ENCODE data around the gene TRAPPC12. TPM values are rescaled to one million over a fixed set of nuclear protein-coding genes. Genes with fewer than 3 reads are reported as not detected.
"Not testable (repeated sequence)": the region's sequence is repeated elsewhere in the genome, so short reads cannot be mapped to it uniquely, and the experiment has no call there.

The TRAPPC12 gene
- total RNA-seq, 1 donor from 2014 or later = 91.7 TPM

DNA sequence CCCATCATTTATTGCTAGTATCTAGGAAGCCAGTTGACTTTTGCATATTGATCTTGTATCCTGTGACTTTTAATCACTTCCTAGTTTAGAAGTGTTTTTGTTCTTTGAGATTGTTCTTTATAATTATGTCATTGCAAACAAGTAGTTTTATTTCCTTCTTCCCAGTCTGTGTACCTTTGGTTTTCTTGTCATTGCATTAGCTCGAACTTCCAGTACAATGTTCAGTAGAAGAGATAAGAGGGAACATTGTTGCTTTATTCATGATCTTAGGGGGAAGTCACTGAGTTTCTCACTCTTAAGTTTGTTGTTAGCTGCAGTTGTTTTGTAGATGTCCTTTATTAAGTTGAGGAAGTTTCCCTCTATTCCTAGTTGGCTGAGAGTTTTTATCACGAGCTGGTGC is 61.0 kb downstream of the TRAPPC12 start:
- Mint-ChIP-seq H3K4me3 (no peak overlapping the region), H3K36me3 (ENCODE audit: low read depth) (peaks cover 9% of the 10 kb centered on the region), H3K27me3 (no peaks in the 10 kb centered on the region), H3K27ac (no peak overlapping the region), H3K9me3 (no peaks in the 10 kb centered on the region), H3K4me1 (no peaks in the 10 kb centered on the region)
- intact Hi-C loops (cut with micrococcal nuclease) = no loop called here
- DNase-seq = no peak

DNA sequence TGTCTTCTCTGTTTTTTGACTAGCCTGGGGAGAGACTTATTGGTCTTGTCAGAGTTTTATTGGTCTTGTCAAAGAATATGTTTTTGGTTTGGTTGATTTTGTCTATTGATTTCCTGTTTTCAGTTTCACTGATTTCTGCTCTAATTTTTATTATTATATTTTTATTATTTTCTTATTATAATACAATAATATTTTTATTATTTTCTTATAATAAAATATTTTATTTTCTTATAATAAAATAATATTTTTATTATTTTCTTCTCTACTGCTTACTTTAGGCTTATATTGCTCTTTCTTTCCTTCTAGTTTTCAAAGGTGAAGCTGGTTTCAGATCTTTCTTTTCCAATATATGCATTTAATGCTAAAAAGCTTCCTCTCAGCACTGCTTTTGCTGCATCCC is 62.0 kb downstream of the TRAPPC12 start:
- Mint-ChIP-seq H3K4me1 (no peaks in the 10 kb centered on the region), H3K9me3 (no peaks in the 10 kb centered on the region), H3K27me3 (no peaks in the 10 kb centered on the region), H3K4me3 (no peak overlapping the region), H3K27ac (no peak overlapping the region), H3K36me3 (ENCODE audit: low read depth) (peaks cover 14% of the 10 kb centered on the region)
- no peak for DNase-seq
- intact Hi-C loops (cut with micrococcal nuclease) = no loop called here

DNA sequence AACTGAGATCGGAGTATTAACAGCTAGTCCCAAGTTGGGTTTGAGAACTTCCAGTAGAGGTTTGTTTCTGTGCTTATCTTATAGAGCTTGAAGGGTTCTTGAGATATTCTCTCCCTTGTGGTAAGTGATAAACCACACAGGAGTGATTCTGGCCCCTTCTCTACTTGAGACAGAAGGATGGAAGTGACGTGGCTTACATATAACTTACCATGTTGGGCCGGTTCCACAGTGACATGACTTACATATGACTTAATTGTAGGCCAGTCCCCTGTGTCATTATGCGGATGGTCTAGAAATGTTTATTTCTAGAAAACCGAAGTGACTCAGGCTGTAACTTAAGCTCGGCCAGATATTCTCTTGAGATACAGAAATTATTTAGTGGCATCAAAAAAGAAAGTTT is 62.7 kb downstream of the TRAPPC12 start:
- no peak overlapping the region for H3K27ac Mint-ChIP-seq
- H3K36me3 Mint-ChIP-seq (ENCODE audit: low read depth) = peaks cover 15% of the 10 kb centered on the region
- H3K9me3 Mint-ChIP-seq = no peaks in the 10 kb centered on the region
- DNase-seq = no peak
- H3K4me3 Mint-ChIP-seq = no peak overlapping the region
- H3K4me1 Mint-ChIP-seq = no peaks in the 10 kb centered on the region
- intact Hi-C loops (cut with micrococcal nuclease) = no loop called here
- H3K27me3 Mint-ChIP-seq = no peaks in the 10 kb centered on the region

DNA sequence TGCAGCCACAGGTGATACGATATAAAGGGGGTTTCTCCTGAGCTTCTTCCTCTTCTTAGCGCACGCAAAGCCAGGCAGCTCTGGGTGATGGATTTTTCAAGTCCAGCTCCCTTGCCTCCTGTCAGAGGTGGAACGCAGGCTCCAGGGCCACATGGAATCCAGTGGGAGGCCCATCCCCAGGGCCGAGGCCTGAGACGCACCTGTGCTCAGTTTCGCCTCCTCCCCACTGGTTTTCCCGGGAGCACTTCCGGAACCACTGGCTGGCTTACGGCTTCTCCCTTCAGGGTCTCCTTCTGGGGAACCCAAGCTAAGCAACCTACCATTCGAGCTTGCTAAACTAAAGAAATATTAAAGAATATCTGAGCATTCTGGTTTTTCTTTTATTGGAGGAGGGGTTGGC is 63.6 kb downstream of the TRAPPC12 start:
- H3K4me1 Mint-ChIP-seq = no peaks in the 10 kb centered on the region
- H3K27me3 Mint-ChIP-seq = no peaks in the 10 kb centered on the region
- no peaks in the 10 kb centered on the region for H3K9me3 Mint-ChIP-seq
- no peak for DNase-seq
- no peak overlapping the region for H3K4me3 Mint-ChIP-seq
- intact Hi-C loops (cut with micrococcal nuclease) = no loop called here
- H3K27ac Mint-ChIP-seq = no peak overlapping the region
- peaks cover 16% of the 10 kb centered on the region for H3K36me3 Mint-ChIP-seq (ENCODE audit: low read depth)

DNA sequence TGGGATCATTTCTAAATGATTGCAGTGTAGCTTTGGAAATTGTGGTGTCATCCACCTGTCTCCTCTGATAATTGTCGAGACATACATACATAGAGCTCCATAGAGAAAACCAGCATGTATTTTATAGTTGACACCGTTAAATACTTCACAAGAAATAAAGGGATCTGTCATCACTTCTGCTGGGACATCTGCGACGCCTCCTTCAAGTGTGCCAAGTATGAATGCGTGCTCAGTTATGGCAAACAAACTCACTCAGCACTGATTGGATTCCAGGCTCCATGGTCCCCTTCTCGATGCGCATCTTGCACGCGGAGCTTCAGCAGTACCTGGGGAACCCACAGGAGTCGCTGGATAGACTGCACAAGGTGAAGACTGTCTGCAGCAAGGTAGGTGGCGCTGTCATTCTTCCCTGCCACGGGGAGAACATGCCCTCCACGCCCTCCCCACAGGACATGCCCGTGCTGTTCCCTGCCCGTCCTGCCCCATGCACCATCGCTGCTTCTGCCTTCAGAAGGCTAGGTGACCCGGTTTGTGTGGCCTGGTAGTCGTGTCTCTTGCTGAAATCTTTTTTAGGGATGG is 64.1 kb downstream of the TRAPPC12 start:
- Mint-ChIP-seq H3K9me3 (no peaks in the 10 kb centered on the region), H3K27me3 (no peaks in the 10 kb centered on the region), H3K36me3 (ENCODE audit: low read depth) (peaks cover 18% of the 10 kb centered on the region), H3K4me3 (no peak overlapping the region), H3K4me1 (no peaks in the 10 kb centered on the region), H3K27ac (no peak overlapping the region)
- intact Hi-C loops (cut with micrococcal nuclease) = no loop called here
- DNase-seq = no peak

DNA sequence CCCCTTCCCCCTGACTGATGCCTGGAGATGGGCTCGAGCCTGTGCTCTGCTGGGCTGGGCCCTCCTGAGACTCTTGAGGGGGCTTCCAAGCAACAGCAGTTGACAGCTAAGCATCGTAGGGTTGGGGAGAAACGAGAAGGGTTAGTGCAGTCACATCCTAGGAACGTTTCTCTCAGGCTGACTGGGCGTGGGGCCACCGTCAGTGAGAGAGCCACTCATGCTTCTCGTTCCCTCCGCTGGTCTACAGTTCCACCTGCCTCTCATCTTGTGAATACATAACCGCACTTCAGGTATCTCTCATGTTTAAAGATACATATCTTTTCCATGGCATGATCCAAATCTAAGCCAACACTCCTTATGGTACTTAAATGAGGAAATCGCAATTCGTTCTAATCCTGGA is 66.4 kb downstream of the TRAPPC12 start:
- DNase-seq = no peak
- no peaks in the 10 kb centered on the region for H3K27me3 Mint-ChIP-seq
- H3K36me3 Mint-ChIP-seq (ENCODE audit: low read depth) = peaks cover 22% of the 10 kb centered on the region

DNA sequence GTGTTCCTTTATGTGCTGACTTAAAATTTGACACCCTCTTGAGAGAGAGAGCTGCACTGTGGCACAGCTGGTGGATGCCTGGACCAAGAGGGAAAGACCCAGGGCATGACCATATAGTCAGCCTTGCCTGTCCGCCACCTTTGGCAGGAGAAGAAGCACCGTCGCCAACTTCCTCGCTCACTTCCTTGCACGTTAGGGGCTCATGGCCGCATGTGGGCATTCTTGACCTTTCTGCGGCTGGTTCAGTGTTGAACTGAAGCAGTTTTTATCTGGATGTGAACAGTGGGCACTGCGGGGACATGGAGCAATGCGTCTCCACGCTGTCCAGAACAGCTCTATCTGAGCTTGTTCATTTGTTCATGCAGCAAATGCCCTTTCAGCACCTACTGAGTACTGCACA is 66.9 kb downstream of the TRAPPC12 start:
- intact Hi-C loops (cut with micrococcal nuclease) = no loop called here
- Mint-ChIP-seq H3K9me3 (no peaks in the 10 kb centered on the region), H3K27ac (no peak overlapping the region), H3K4me1 (no peaks in the 10 kb centered on the region), H3K4me3 (no peak overlapping the region), H3K27me3 (no peaks in the 10 kb centered on the region), H3K36me3 (ENCODE audit: low read depth) (peaks cover 23% of the 10 kb centered on the region)
- no peak for DNase-seq

More for the DNA sequence above, 66.4 kb downstream of the TRAPPC12 start:
- Mint-ChIP-seq H3K9me3 (no peaks in the 10 kb centered on the region), H3K4me3 (no peak overlapping the region), H3K27ac (no peak overlapping the region), H3K4me1 (no peaks in the 10 kb centered on the region)
- intact Hi-C loops (cut with micrococcal nuclease) = no loop called here

DNA sequence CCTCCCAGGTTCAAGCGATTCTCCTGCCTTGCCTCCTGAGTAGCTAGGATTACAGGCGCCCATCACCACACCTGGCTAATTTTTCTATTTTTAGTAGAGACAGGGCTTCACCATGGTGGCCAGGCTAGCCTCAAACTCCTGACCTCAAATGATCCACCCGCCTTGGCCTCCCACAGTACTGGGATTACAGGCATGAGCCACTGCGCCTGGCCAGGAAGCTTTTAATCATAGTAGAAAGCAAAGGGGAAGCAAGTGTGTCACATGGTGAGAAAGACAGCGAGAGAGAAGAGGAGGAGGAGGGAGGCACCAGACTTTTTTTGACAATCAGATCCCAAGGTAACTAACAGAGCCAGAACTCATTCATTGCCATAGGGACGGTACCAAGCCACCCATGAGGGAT is 67.7 kb downstream of the TRAPPC12 start:
- H3K9me3 Mint-ChIP-seq; H3K4me3 Mint-ChIP-seq; H3K27me3 Mint-ChIP-seq; DNase-seq; H3K27ac Mint-ChIP-seq; H3K4me1 Mint-ChIP-seq; intact Hi-C loops (cut with micrococcal nuclease): not testable (repeated sequence)
- H3K36me3 Mint-ChIP-seq (ENCODE audit: low read depth) = peaks cover 23% of the 10 kb centered on the region

DNA sequence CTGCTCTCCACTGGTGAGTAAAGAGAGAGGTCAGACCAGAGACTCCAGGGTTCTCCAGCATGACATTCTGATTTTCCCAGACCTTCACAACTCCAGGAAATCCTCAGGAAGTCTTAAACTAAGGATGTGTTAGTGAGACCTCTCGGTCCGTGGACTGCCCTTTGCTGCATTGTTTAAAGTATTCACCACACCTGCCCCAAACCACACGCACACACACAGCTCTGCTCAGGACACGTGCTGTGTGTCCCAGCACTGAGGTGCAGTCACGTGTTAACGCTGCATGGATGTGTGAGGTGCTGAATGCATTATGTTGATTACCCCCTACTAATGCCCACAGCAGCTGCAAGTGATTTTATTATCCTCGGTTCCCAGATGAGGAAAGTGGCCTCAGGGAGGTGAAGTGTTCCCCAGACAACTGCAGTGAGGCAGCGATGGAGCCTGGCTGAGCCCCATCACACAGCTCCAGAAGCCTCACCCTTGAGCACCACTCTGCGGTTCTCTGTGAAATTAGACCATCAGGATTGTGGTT is 68.4 kb downstream of the TRAPPC12 start:
- intact Hi-C loops (cut with micrococcal nuclease) = no loop called here
- Mint-ChIP-seq H3K4me3 (no peak overlapping the region), H3K4me1 (no peaks in the 10 kb centered on the region), H3K27ac (no peak overlapping the region), H3K9me3 (no peaks in the 10 kb centered on the region), H3K27me3 (no peaks in the 10 kb centered on the region), H3K36me3 (ENCODE audit: low read depth) (peaks cover 20% of the 10 kb centered on the region)
- no peak for DNase-seq

DNA sequence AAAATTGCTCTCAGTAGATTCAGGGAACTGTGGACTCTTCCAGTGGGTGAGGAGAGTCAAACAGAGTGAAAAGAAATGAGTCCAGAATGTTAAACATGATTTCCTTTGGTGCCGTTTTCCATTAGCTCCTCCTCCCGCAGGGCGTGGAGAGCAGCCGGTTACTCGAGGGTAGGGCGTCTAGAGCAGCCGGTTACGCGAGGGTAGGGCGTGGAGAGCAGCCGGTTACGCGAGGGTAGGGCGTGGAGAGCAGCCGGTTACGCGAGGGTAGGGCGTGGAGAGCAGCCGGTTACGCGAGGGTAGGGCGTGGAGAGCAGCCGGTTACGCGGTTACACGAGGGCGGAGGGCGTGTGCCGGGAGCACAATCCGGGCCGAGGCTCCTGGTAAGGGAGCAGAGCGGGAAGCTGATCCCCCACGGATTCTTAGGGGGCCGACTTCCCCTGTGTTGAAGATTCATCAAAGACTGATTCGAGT is 69.0 kb downstream of the TRAPPC12 start:
- intact Hi-C loops (cut with micrococcal nuclease); DNase-seq; H3K9me3 Mint-ChIP-seq; H3K4me1 Mint-ChIP-seq; H3K27ac Mint-ChIP-seq; H3K27me3 Mint-ChIP-seq; H3K4me3 Mint-ChIP-seq: not testable (repeated sequence)
- peaks cover 20% of the 10 kb centered on the region for H3K36me3 Mint-ChIP-seq (ENCODE audit: low read depth)

DNA sequence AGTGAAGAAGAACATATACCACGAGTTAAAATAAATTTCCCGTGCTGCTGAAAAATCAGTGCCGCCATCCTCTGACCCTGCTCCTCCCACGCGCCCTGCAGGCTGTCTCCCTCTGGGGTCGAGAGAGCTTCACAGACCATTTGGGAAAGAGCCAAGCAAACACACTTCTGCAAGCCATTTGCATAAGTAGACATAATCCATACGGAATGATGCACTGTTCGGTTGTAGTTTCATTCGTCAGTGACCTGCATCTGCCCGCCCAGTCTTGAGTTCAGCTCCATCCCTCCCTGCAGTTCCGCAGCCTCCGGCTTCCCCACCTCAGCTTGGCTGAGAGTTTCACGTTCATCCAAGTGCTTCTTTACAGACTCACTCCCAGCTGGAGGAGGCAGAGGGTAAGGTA is 69.6 kb downstream of the TRAPPC12 start:
- H3K27me3 Mint-ChIP-seq = no peaks in the 10 kb centered on the region
- H3K4me3 Mint-ChIP-seq = no peak overlapping the region
- DNase-seq = no peak
- H3K27ac Mint-ChIP-seq = no peak overlapping the region
- no peaks in the 10 kb centered on the region for H3K9me3 Mint-ChIP-seq
- H3K4me1 Mint-ChIP-seq = no peaks in the 10 kb centered on the region
- peaks cover 20% of the 10 kb centered on the region for H3K36me3 Mint-ChIP-seq (ENCODE audit: low read depth)
- intact Hi-C loops (cut with micrococcal nuclease) = no loop called here

DNA sequence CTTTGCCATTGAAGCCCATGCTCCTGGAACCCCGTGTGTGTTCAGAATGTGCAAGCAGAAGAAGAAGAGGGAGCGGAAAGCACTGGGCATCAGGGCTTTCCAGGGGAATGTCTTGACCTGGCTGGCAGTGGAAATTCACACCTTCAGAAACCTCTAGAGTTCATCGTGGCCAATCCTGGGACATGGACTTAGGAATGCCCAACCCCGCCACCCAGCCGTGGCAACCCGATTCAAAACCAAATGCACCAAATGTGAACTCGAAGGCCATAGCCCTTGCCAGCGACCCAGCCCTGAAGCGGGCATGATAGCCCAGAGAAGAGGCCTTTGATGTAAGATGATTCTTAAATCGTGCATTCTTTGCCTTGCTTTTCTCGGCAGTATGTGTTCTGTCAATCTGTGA is 70.4 kb downstream of the TRAPPC12 start:
- Mint-ChIP-seq H3K9me3 (no peaks in the 10 kb centered on the region), H3K4me1 (no peaks in the 10 kb centered on the region), H3K27me3 (no peaks in the 10 kb centered on the region), H3K36me3 (ENCODE audit: low read depth) (peaks cover 16% of the 10 kb centered on the region), H3K27ac (no peak overlapping the region), H3K4me3 (no peak overlapping the region)
- no peak for DNase-seq
- intact Hi-C loops (cut with micrococcal nuclease) = no loop called here

DNA sequence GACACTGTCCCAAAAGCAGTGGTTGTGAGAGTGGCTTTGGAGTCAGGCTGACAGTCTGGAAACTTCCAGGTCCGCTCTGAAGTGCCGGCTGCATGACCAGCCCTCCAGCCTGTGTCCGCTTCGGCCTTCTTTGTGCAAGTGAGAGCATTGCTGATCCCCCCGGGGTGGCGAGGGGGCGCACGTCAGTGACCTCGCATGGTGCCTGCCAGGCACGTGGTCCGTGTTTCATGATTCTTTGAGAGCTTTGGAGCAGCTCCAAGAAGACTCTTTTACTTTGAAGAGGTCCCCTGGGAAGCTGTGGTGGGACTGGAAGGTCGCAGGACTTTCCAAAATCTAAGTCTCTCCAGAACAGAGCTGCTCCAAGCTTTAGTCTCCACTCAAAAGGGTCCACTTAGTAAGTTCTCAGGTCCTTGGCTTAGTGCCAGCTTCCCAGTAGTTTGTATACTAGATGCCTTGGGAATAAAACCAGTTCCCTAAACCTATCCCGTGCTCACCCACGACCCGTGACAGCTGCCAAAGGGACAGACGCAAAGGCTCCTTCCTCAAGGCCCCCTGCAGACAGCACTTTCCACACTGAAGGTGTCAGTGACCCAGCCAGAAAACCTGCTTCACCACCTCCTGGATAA is 71.0 kb downstream of the TRAPPC12 start:
- Mint-ChIP-seq H3K27me3 (no peaks in the 10 kb centered on the region), H3K4me3 (no peak overlapping the region), H3K4me1 (no peaks in the 10 kb centered on the region), H3K27ac (no peak overlapping the region), H3K9me3 (no peaks in the 10 kb centered on the region), H3K36me3 (ENCODE audit: low read depth) (peaks cover 14% of the 10 kb centered on the region)
- intact Hi-C loops (cut with micrococcal nuclease) = no loop called here
- DNase-seq = no peak

DNA sequence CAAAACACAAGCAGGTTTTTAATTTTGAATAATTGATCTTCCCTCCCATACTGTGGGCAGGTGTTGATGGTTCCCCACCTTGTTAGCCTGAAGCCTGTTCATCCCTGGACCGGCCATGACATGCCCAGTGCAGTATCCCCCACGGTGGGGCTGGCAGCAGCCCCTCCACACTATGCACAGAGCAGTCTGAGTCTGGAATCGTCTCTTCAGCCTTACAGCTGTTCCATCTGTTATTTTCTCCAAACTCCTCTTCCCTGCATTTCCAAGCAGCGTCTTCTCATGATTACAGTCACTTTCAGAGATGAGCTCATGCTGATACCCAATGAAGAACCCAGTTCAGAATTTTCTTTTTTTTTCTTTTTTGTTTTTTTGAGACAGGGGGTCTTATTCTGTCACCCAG is 71.7 kb downstream of the TRAPPC12 start:
- H3K9me3 Mint-ChIP-seq = no peaks in the 10 kb centered on the region
- H3K36me3 Mint-ChIP-seq (ENCODE audit: low read depth) = peaks cover 15% of the 10 kb centered on the region
- H3K27me3 Mint-ChIP-seq = no peaks in the 10 kb centered on the region
- H3K4me1 Mint-ChIP-seq = no peaks in the 10 kb centered on the region
- intact Hi-C loops (cut with micrococcal nuclease) = no loop called here
- H3K27ac Mint-ChIP-seq = no peak overlapping the region
- DNase-seq = no peak
- no peak overlapping the region for H3K4me3 Mint-ChIP-seq

Data from activated CD4-positive, alpha-beta T cell treated with anti-CD3 and anti-CD28 coated beads, Interleukin-2, amount 10 ng/mL, durations not matched to agents 24 days and 14 days (primary cell).